HL-60 (cell line): ENCODE results near the gene CRYBA2.

ENCODE experiments used
- DNase-seq, 2 experiments: peaks; one replicate each; pipeline ENCODE4 v3.0.0-alpha.2; 2010 to 2020; ENCODE audit warnings: low read depth in 1 of 2, low spot score in 1 of 2
- H3K27ac ChIP-seq: fragments of 250-450 bp; sonication (Bioruptor Pico); replicated peaks from 2 replicates; pipeline ENCODE4 v1.5.1; 2020; ENCODE audit warnings: mild to moderate bottlenecking, moderate library complexity
- H3K27me3 ChIP-seq: fragments of 250-450 bp; sonication (Bioruptor Pico); 2 replicates; pipeline ENCODE4 v1.5.1; 2021; ENCODE audit warnings: mild to moderate bottlenecking, moderate library complexity; ENCODE audit not compliant: insufficient read depth, poor library complexity, severe bottlenecking
- H3K4me3 ChIP-seq: replicated peaks from 2 replicates; pipeline ENCODE4 v1.5.1; 2011; ENCODE audit warnings: mild to moderate bottlenecking, control low read depth, low read length; ENCODE audit not compliant: insufficient read depth
- GABPA ChIP-seq: IDR thresholded peaks from 2 replicates; pipeline ENCODE4 v1.6.1; 2012; ENCODE audit warnings: low read depth
- POLR2AphosphoS5 ChIP-seq: IDR thresholded peaks from 2 replicates; pipeline ENCODE4 v1.6.1; 2012; ENCODE audit warnings: low read depth
- SPI1 ChIP-seq: IDR thresholded peaks from 2 replicates; pipeline ENCODE4 v1.6.1; 2012; ENCODE audit warnings: low read depth, mild to moderate bottlenecking, borderline replicate concordance
- TF ChIP-seq, protein P1 (sequence below): IDR thresholded peaks from one replicate; pipeline ENCODE4 v1.5.1; 2011; ENCODE audit warnings: low read length, control low read depth, inconsistent platforms; ENCODE audit not compliant: insufficient read depth
- TF ChIP-seq, protein P2 (sequence below): IDR thresholded peaks from 2 replicates; pipeline ENCODE4 v1.6.1; 2012; ENCODE audit warnings: low read depth; ENCODE audit not compliant: insufficient replicate concordance

Gene CRYBA2

DNA sequence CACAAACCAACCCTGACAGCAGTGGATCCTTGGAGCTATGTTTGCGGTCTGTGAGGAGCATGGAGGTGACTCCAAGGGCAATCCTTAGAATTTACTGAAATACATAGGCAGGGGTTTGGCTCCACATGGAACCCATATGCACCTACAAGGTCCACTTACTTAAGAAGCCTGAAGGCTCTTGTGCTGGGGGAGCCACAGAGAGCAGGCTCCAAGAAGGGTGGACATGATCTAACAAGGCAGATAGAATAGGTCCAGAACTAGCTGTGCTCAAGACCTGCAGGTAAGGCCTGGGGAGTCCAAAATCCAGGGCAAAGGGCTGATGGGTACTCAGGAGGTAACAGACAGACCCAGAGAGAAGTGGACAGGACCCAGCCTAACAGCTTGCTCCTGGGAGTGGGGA, 34.9 kb downstream of the CRYBA2 start:
- DNase-seq = no peak
- Histone ChIP-seq H3K27ac (no peak overlapping the region), H3K27me3 (peaks cover 54% of the 10 kb centered on the region), H3K4me3 (no peak overlapping the region)
- TF ChIP-seq GABPA (no peak), SPI1 (no peak), POLR2AphosphoS5 (no peak)
- TF ChIP-seq, protein P1, sequence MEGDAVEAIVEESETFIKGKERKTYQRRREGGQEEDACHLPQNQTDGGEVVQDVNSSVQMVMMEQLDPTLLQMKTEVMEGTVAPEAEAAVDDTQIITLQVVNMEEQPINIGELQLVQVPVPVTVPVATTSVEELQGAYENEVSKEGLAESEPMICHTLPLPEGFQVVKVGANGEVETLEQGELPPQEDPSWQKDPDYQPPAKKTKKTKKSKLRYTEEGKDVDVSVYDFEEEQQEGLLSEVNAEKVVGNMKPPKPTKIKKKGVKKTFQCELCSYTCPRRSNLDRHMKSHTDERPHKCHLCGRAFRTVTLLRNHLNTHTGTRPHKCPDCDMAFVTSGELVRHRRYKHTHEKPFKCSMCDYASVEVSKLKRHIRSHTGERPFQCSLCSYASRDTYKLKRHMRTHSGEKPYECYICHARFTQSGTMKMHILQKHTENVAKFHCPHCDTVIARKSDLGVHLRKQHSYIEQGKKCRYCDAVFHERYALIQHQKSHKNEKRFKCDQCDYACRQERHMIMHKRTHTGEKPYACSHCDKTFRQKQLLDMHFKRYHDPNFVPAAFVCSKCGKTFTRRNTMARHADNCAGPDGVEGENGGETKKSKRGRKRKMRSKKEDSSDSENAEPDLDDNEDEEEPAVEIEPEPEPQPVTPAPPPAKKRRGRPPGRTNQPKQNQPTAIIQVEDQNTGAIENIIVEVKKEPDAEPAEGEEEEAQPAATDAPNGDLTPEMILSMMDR = no peak
- TF ChIP-seq, protein P2, sequence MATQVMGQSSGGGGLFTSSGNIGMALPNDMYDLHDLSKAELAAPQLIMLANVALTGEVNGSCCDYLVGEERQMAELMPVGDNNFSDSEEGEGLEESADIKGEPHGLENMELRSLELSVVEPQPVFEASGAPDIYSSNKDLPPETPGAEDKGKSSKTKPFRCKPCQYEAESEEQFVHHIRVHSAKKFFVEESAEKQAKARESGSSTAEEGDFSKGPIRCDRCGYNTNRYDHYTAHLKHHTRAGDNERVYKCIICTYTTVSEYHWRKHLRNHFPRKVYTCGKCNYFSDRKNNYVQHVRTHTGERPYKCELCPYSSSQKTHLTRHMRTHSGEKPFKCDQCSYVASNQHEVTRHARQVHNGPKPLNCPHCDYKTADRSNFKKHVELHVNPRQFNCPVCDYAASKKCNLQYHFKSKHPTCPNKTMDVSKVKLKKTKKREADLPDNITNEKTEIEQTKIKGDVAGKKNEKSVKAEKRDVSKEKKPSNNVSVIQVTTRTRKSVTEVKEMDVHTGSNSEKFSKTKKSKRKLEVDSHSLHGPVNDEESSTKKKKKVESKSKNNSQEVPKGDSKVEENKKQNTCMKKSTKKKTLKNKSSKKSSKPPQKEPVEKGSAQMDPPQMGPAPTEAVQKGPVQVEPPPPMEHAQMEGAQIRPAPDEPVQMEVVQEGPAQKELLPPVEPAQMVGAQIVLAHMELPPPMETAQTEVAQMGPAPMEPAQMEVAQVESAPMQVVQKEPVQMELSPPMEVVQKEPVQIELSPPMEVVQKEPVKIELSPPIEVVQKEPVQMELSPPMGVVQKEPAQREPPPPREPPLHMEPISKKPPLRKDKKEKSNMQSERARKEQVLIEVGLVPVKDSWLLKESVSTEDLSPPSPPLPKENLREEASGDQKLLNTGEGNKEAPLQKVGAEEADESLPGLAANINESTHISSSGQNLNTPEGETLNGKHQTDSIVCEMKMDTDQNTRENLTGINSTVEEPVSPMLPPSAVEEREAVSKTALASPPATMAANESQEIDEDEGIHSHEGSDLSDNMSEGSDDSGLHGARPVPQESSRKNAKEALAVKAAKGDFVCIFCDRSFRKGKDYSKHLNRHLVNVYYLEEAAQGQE = no peak

DNA sequence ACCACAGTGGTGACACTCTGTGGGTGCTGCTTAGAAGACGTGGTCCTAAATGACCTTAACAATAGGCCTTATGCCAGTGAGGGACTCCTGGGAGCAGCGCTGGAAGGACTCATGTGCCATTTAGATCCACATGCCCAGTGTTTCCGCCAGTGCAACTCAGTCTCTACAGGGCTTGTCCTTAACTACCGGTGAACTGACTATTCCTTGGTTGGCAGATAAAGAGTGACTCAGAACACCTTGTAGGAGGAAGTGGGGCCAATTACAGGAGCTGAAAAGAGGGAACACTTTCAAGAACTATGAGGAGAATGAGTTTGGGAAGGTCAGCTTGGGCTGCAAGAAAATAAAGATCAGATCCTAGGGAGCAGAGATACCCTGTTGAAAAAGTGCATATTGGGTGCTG, 35.6 kb downstream of the CRYBA2 start:
- H3K27me3 ChIP-seq = peaks cover 50% of the 10 kb centered on the region
- H3K27ac ChIP-seq = no peak overlapping the region
- no peak for DNase-seq
- TF ChIP-seq SPI1 (no peak), POLR2AphosphoS5 (no peak), GABPA (no peak)
- H3K4me3 ChIP-seq = no peak overlapping the region

DNA sequence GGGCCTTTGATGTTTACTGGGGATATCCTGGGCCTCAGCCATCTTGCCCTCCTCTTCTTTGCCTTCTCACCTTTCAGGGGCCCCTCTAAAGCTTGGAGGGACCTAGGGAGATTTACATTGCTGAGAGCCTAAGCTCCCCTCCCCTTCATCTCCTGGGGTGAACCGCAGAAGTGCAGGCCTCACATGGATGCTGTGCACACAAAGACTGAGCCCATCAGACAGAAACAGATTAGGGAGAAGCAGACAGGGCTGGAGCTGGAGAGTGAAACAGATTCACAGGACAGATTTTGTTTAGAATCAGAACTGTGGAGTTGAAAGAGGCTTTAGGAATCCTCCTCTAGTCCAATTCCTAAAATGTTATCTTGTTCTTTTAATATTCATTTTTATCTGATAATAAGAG, 37.2 kb downstream of the CRYBA2 start:
- Histone ChIP-seq H3K27ac (no peak overlapping the region), H3K27me3 (peaks cover 36% of the 10 kb centered on the region), H3K4me3 (no peak overlapping the region)
- no peak for DNase-seq
- TF ChIP-seq, protein P1 = no peak
- no peak for TF ChIP-seq SPI1
- no peak for TF ChIP-seq GABPA
- no peak for TF ChIP-seq POLR2AphosphoS5
- TF ChIP-seq, protein P2 = no peak

DNA sequence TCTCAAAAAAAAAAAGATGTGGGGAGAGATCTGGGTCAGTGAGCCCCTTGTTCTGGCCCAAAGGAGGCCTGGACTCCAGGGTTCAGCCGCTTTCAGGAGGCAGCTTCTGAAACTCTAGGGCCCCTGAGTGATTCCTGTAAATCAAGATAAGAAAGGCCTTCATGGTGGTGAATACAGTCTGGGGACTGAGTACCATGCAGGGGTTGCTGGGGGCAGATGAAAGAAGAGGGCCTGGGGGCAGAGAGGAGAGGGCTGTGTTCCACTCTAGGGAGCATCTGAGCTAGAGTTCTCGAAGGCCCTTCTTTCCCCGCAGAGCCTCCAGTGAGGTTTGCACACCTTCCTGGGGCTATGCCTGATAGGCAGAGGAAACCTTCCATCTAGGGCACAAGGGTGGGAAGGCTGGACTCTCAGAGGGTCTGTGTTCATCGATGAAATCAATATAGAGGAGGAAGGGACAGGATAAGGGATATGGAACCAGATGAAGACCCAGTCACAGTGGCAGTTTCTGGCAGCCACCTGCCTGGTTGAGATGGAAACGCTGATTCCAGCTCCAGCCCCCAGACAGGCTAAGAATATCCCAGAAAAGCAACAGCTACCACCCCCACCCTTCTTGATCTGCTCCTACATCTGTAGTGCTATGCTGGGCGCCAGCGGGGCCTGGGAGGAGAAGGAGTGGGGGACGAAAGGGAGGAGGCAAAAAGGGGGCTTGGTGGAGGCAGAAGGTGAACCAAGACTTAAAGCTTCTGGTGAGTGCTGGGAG, 38.5 kb downstream of the CRYBA2 start:
- TF ChIP-seq POLR2AphosphoS5 (no peak), GABPA (no peak), SPI1 (no peak)
- TF ChIP-seq, protein P1 = no peak
- TF ChIP-seq, protein P2 = no peak
- no peak for DNase-seq
- H3K4me3 ChIP-seq = no peak overlapping the region
- H3K27me3 ChIP-seq = peaks cover 36% of the 10 kb centered on the region
- no peak overlapping the region for H3K27ac ChIP-seq
